MM.1S (cell line): ENCODE measurements around the gene GH1.

Experiments used
- CTCF ChIP-seq: fragments of 300-600 bp; sonication (generic); IDR thresholded peaks from 2 replicates; pipeline ENCODE4 v1.5.1; 2016; ENCODE audit warnings: antibody characterized with exemption, low read length, mixed read lengths
- EZH2 ChIP-seq: fragments of 300-600 bp; sonication (generic); optimal IDR thresholded peaks from 2 replicates; pipeline ENCODE3; 2017; ENCODE audit warnings: low read depth, mild to moderate bottlenecking, antibody characterized with exemption, low read length, mixed read lengths

GRCh38 chr17:63917646-63918045 is 993 bp downstream of the GH1 start:
- TF ChIP-seq CTCF (no peak), EZH2 (no peak)
